SU-DHL-6 (cell line): ENCODE measurements around the gene MAML1.

Source experiments
- H2AFZ ChIP-seq: fragments of 200-600 bp; sonication (generic); 2 replicates; pipeline ENCODE4 v1.6.1; 2014; ENCODE audit warnings: low read depth, mild to moderate bottlenecking, moderate library complexity, mixed read lengths, antibody characterized with exemption, low read length; ENCODE audit not compliant: severe bottlenecking
- H3F3A ChIP-seq: fragments of 200-600 bp; shearing (Covaris generic); 2 replicates; pipeline ENCODE4 v1.6.0; 2016; ENCODE audit warnings: antibody characterized with exemption, mild to moderate bottlenecking; ENCODE audit not compliant: insufficient read depth
- H3K27ac ChIP-seq: fragments of 200-600 bp; sonication (generic); 2 replicates; pipeline ENCODE4 v1.5.1; 2016; ENCODE audit warnings: low read depth, mild to moderate bottlenecking, low read length, moderate library complexity, mixed read lengths
- H3K27me3 ChIP-seq: fragments of 200-600 bp; sonication (generic), shearing (Covaris generic); 2 replicates; pipeline ENCODE4 v1.6.0; 2014; ENCODE audit warnings: mild to moderate bottlenecking, low read length
- H3K36me3 ChIP-seq: fragments of 200-600 bp; sonication (generic); 2 replicates; pipeline ENCODE4 v1.6.1; 2014; ENCODE audit warnings: mild to moderate bottlenecking, low read length, mixed read lengths
- H3K4me2 ChIP-seq: fragments of 300-600, 200-600 bp; shearing (Covaris generic), sonication (generic); 2 replicates; pipeline ENCODE4 v1.6.0; 2014; ENCODE audit warnings: low read length, low read depth, mild to moderate bottlenecking; ENCODE audit not compliant: poor library complexity, severe bottlenecking
- H3K4me3 ChIP-seq: fragments of 200-600 bp; sonication (generic); 2 replicates; pipeline ENCODE4 v1.5.1; 2014; ENCODE audit warnings: antibody characterized with exemption, low read length, mild to moderate bottlenecking, mixed read lengths; ENCODE audit not compliant: insufficient read depth, poor library complexity, severe bottlenecking
- H3K79me2 ChIP-seq: fragments of 200-600 bp; sonication (generic); 2 replicates; pipeline ENCODE4 v1.6.1; 2014; ENCODE audit warnings: mild to moderate bottlenecking, low read length, moderate library complexity; ENCODE audit not compliant: insufficient read depth
- H3K9ac ChIP-seq: fragments of 200-600 bp; sonication (generic); 2 replicates; pipeline ENCODE4 v1.7.0; 2014; ENCODE audit warnings: mild to moderate bottlenecking, low read length
- H3K9me2 ChIP-seq: fragments of 200-600 bp; sonication (generic); replicated peaks from 2 replicates; pipeline ENCODE4 v1.6.1; 2014; ENCODE audit warnings: low read length; ENCODE audit not compliant: insufficient read depth
- H3K9me3 ChIP-seq: fragments of 200-600 bp; sonication (generic); 2 replicates; pipeline ENCODE4 v1.6.1; 2014; ENCODE audit warnings: low read length, mixed read lengths; ENCODE audit not compliant: insufficient read depth
- H4K20me1 ChIP-seq: fragments of 200-600 bp; sonication (generic); 2 replicates; pipeline ENCODE4 v1.6.1; 2014; ENCODE audit warnings: low read depth, mild to moderate bottlenecking, antibody characterized with exemption, low read length, moderate library complexity, mixed read lengths
- CTCF ChIP-seq: fragments of 200-600 bp; sonication (generic); IDR thresholded peaks from one replicate; pipeline ENCODE4 v1.5.1; 2017; ENCODE audit warnings: antibody characterized with exemption, mild to moderate bottlenecking, low read length, moderate library complexity; ENCODE audit not compliant: insufficient read depth, poor library complexity, severe bottlenecking
- EZH2phosphoT487 ChIP-seq: fragments of 200-600 bp; sonication (generic), shearing (Covaris generic); conservative IDR thresholded peaks from 2 replicates; pipeline ENCODE4 v1.6.1; 2018; ENCODE audit warnings: mild to moderate bottlenecking, antibody characterized with exemption, low read length, moderate library complexity, mixed read lengths

The MAML1 gene

GRCh38 chr5:179732918-179733771 lies 523 bp downstream of the MAML1 start:
- Histone ChIP-seq H3K9me2 (no peaks in the 10 kb centered on the region), H3K9me3 (no peaks in the 10 kb centered on the region), H3K79me2 (peaks cover 49% of the 10 kb centered on the region), H3K27me3 (no peaks in the 10 kb centered on the region), H3K9ac (peak overlapping the region; percentile 90), H3K4me2 (peak overlapping the region; percentile 95), H3K27ac (peak overlapping the region; percentile 67), H2AFZ (peak overlapping the region; percentile 55), H3K4me3 (peak overlapping the region; percentile 99), H3F3A (peaks cover 42% of the 10 kb centered on the region), H3K36me3 (peaks cover 31% of the 10 kb centered on the region), H4K20me1 (peaks cover 3% of the 10 kb centered on the region; the same call in 1 of the 2 replicates)
- TF ChIP-seq EZH2phosphoT487 (no peak), CTCF (no peak)

- no peak overlapping the region for H3K27ac ChIP-seq
- H3K9me2 ChIP-seq: no peaks in the 10 kb centered on the region
- H3K9ac ChIP-seq: peak overlapping the region; percentile 90
- no peak for TF ChIP-seq CTCF
- no peak for TF ChIP-seq EZH2phosphoT487
- peaks cover 55% of the 10 kb centered on the region for H3K79me2 ChIP-seq
- peaks cover 36% of the 10 kb centered on the region for H3F3A ChIP-seq
- no peaks in the 10 kb centered on the region for H3K9me3 ChIP-seq
- H3K36me3 ChIP-seq: peaks cover 25% of the 10 kb centered on the region
- no peak overlapping the region for H2AFZ ChIP-seq
- no peaks in the 10 kb centered on the region for H3K27me3 ChIP-seq
- peak overlapping the region; percentile 95 for H3K4me2 ChIP-seq
- peaks cover 3% of the 10 kb centered on the region; the same call in 1 of the 2 replicates for H4K20me1 ChIP-seq
- H3K4me3 ChIP-seq: peak overlapping the region; percentile 99
Observed at GRCh38 chr5:179733772-179734126, 1.1 kb downstream of the MAML1 start.

- H3K9ac ChIP-seq: peak overlapping the region; percentile 90
Observed at GRCh38 chr5:179734536-179735164, 2.0 kb downstream of the MAML1 start.

More at GRCh38 chr5:179734536-179735164, 2.0 kb downstream of the MAML1 start:
- Histone ChIP-seq H2AFZ (no peak overlapping the region), H4K20me1 (peaks cover 3% of the 10 kb centered on the region; the same call in 1 of the 2 replicates), H3K27me3 (no peaks in the 10 kb centered on the region), H3K36me3 (peaks cover 16% of the 10 kb centered on the region), H3K9me3 (no peaks in the 10 kb centered on the region), H3K4me2 (peak overlapping the region; percentile 95), H3K9me2 (no peaks in the 10 kb centered on the region), H3K27ac (no peak overlapping the region), H3F3A (peaks cover 27% of the 10 kb centered on the region), H3K79me2 (peaks cover 64% of the 10 kb centered on the region), H3K4me3 (peak overlapping the region; percentile 99)
- TF ChIP-seq CTCF (no peak), EZH2phosphoT487 (no peak)
